Fibroblast of skin of abdomen (primary cell): ENCODE data around the gene PRKCZ.

Experiments used
- DNase-seq: peaks from one replicate; pipeline ENCODE4 v3.0.0-alpha.2; 2013

Gene PRKCZ

DNA sequence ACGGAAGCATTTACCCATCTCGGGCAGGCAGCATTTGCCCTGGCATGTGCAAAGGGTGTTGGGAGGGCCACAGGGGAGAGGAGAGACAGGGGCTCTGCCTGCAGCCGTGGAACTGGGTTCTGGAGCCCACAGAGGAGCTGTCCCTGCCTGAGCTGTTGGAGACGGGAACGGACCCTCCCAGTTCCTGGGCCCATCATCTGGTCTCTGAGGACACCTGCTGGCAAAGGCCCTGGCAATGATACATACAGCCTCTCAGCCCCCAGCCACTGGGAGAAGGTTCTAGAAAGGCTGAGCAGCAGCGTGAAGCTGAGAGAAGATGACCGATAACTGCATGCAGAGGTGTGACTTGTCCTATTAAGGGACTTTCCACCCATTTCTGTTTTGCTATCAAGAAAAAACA, 113.0 kb downstream of the PRKCZ start:
- no peak for DNase-seq

- no peak for DNase-seq
These were observed 115.4 kb downstream of the PRKCZ start for GRCh38 chr1:2165646-2166045.

- no peak for DNase-seq
These were observed 116.0 kb downstream of the PRKCZ start for GRCh38 chr1:2166254-2166653.

DNA sequence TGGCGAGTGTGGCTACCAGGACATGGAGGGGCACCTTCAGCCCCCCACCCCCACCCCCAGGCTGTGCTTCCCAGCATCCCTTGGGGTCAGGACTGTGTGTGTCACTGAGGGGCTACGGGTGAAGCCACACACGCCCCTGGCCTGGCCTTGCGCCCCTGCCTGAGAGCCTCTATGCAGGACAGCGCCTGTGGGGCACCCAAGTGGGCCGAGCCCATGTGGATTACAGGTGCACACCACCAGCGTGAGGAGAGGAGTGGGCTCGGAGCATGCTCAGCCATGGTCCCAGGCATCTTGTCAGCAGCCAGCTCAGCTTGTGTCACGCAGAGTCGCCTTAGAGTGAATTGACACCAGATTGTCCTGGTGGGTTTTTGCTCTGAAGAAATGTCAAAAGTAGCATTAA, 116.5 kb downstream of the PRKCZ start:
- DNase-seq, result no peak

GRCh38 chr1:2168090-2168489, 117.9 kb downstream of the PRKCZ start:
- no peak for DNase-seq

DNA sequence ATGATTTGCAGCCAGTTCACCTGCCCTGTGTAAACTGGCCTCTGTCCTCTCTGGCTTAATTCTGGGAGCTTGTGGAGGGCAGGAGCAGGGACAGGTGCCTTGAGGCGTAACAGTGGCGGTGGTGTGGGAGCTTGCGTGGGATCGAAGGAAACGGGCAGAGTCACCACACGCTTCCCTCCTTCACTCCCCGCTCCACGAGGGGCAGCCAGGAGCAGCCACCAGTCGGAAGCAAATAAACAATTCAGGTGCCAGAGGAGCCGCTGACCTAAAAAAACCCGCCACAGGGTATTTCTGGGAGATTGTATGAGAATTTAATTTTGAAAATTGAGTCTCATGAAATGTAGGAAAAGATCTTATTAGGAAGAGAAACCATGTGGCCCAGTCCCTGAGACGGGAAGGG, 118.3 kb downstream of the PRKCZ start:
- no peak for DNase-seq

DNA sequence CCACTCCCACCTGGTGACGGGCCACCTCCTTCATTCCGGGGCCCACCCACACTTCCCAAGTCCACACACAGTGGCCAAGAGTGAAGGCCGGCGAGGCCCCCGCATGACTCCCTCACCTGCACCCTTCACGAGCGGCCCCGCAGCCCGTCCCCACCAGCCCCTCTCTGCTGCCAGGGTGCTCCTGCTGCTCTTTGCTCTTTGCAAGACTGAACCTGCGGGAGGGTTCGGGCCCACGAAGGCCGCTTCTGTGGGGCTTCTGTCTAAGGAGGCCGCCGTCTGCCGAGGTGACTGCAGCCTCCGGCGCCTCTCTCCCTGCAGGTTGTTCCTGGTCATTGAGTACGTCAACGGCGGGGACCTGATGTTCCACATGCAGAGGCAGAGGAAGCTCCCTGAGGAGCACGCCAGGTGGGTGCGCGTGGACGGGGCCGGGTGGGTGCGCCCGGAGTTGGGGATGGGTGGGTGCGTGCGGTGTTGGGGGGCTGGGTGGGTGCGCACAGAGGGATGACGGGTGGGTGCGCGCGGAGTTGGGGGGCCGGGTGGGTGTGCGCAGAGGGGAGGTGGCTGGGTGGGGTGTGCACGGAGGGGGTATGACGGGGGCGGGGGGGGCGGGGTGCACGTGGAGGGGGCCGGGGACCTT, 119.1 kb downstream of the PRKCZ start:
- DNase-seq, result no peak

DNA sequence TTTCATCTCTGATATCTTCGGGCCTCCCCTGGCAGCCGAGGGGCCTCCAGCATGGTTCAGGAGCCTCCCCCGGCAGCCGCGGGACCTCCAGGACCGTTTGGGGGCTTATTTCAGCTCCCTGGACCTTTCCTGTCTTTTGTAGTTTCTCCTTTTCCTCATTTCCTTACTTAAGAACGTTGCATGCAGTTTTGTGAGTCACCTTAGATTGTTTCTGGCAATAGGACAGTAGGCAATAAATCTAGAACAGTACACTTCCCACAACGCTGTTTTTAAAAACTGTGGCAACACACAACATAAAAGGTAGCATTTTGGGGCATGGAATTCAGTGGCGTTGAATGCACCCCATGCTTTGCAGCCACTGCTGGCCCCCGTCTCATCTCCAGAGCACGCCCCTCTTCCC, 120.0 kb downstream of the PRKCZ start:
- peak; percentile 32 for DNase-seq

- no peak for DNase-seq
These were observed 121.8 kb downstream of the PRKCZ start for GRCh38 chr1:2172012-2172411.

DNA sequence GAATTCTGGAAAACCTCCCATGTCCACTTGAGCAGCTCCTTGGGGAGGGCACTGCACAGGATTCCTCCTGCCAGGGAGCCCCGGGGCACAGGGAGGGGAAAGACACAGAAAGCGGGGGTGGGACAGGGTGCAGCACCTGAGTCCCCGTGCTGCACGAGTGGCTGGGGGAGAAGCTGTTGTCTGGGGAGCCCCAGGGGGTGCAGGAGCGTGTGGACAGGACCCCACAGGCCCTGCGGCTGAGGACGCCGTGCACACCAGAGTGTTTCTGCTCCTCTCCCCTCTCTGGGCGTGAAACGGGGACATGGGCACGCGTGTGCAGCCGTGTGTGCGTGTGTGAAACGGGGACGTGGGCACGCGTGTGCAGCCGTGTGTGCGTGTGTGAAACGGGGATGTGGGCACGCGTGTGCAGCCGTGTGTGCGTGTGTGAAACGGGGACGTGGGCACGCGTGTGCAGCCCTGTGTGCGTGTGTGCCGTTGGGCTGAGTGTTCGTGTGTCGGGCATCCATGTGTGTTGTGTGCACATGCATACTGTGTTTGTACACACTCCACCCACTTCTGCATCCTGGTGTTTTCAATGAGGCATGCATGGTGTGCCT, 122.4 kb downstream of the PRKCZ start:
- DNase-seq, result no peak

- no peak for DNase-seq
These were observed 123.5 kb downstream of the PRKCZ start for GRCh38 chr1:2173546-2174347.

- DNase-seq, result peak; percentile 47
These were observed 124.3 kb downstream of the PRKCZ start for GRCh38 chr1:2174348-2175054.

DNA sequence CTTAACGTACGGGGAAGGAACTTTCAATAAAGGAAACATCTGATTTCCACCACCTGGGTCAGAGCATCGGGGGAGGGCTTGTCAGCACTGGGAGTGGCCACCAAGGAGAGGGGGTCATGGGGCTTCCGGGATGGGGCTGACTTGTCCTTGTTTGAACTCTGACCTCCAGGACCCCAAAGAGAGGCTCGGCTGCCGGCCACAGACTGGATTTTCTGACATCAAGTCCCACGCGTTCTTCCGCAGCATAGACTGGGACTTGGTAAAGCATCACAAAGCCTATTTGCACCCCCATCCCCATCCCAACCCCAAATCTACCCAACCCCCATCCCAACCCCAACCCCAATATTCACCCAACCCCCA, 124.8 kb downstream of the PRKCZ start:
- no peak for DNase-seq

- no peak for DNase-seq
These were observed 125.7 kb downstream of the PRKCZ start for GRCh38 chr1:2175681-2176454.

GRCh38 chr1:2176615-2177014, 126.4 kb downstream of the PRKCZ start:
- DNase-seq, result no peak

DNA sequence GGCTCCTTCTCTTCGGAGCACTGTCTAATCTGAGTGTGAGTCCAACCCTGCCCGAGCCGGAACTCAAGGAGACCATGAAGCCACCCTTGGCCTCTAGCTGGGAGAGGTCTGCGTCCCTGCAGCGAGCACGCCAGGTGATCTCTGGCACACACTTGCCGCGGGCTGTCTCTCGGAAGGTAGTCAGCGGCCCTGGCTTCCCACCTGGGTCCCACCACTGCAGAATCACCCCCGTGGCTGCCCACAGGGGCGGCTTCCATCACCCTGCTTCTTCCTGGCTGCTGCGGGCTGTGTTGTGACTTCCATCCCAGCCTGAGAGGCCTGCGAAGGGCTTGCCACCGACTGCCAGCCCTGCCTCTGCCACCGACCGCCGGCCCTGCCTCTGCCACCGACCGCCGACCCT, 127.3 kb downstream of the PRKCZ start:
- no peak for DNase-seq

- no peak for DNase-seq
These were observed 127.8 kb downstream of the PRKCZ start for GRCh38 chr1:2177946-2178538.

DNA sequence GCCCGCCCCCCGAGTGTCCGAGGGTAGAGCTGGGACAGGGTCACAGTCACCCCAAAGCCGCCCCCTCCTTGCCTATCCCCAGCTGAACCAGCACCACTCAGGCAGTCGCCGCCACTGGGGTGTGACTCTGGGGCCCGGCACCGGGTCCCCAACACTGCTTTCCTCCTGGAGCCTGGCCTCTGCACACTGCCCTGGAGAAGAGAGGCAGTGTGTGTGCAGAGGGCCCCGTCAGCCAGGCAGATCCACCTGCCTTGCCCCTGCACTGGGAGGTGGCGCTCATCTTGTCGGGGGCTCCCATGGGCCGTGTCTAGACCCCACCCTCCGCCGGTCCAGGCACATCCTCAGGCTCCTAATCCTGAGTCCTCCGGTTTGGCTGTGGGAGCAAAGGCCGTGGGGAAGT, 128.7 kb downstream of the PRKCZ start:
- DNase-seq, result no peak

- DNase-seq, result no peak
These were observed 129.2 kb downstream of the PRKCZ start for GRCh38 chr1:2179283-2180013.

GRCh38 chr1:2180297-2181245, 130.4 kb downstream of the PRKCZ start:
- peak; percentile 9 for DNase-seq
